Stimulated activated CD8-positive, alpha-beta memory T cell treated with anti-CD3 and anti-CD28 coated beads, Interleukin-2, amount 100 ng/mL, for 48 hours (primary cell): ENCODE data around the gene RNF112.
A peak's percentile ranks its signal among the peaks of the same experiment; 100 is the strongest.

Experiments
- DNase-seq, 2 donors: peaks; one replicate each; pipeline ENCODE4 v3.0.0-alpha.2; 2020; ENCODE audit warnings: low read depth in 2 of 2

Gene RNF112, protein sequence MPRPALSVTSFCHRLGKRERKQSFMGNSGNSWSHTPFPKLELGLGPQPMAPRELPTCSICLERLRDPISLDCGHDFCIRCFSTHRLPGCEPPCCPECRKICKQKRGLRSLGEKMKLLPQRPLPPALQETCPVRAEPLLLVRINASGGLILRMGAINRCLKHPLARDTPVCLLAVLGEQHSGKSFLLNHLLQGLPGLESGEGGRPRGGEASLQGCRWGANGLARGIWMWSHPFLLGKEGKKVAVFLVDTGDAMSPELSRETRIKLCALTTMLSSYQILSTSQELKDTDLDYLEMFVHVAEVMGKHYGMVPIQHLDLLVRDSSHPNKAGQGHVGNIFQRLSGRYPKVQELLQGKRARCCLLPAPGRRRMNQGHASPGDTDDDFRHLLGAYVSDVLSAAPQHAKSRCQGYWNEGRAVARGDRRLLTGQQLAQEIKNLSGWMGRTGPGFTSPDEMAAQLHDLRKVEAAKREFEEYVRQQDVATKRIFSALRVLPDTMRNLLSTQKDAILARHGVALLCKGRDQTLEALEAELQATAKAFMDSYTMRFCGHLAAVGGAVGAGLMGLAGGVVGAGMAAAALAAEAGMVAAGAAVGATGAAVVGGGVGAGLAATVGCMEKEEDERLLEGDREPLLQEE

DNA sequence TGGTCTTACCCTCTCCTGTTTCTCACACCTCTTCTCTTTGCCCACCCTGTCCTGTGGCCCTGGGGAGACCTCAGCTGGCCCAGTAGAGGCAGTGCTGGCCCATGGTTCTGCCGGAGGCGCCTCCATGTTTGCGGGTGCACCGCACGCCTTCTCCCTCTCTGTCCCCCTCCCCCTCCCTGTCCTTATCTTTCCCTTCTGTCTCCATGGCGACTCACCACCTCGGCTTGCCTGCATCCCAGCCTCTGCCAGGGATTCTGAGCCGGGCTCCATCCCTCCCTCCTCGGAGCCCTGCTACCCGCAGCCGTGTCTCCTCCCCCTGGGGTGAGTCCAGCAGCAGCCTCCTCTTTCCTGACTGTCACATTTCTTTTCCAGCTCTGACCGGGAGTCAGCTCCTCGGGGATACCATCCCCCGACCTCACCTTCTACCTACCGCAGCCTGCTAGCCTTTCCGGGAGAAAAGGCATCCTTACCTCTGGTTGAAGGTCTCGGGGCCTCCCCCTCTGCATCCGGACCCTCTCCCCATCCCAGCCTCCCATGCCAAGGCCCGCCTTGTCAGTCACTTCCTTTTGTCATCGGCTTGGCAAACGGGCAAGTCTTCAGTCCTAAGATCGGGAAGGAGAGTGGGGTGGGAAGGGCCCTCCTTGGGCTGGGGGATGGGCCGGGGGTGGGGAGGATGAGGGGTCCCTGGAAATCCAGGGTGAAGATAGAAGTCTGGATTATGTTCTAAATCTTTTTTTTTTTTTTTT is at the start of gene RNF112:
Gene RNF112, plus strand, starts transcription at position 358 of the 746 bp plus-strand sequence. Its CDS starts 177 bp downstream, at position 535.
- no peak for DNase-seq

DNA sequence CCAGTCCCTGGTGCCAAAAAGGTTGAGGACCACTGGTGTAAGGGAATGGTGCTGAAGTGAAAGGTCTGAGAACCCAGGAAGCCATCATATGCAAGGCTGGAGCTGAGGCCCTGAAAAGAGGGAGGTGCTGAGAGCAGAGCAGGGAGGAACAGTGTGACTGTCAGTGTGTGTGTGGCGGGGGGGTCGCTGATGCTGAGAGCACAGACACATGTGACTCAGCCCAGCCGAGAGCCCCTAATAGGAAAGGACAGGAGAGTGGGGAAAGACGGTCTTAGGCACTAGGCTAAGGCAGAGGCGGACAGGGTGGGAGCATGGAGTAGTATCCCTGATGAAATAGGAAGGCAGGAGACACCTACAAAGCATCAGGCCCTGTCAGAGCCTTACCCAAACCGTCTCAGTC is 49.7 kb upstream of the RNF112 start:
- DNase-seq, result no peak

DNA sequence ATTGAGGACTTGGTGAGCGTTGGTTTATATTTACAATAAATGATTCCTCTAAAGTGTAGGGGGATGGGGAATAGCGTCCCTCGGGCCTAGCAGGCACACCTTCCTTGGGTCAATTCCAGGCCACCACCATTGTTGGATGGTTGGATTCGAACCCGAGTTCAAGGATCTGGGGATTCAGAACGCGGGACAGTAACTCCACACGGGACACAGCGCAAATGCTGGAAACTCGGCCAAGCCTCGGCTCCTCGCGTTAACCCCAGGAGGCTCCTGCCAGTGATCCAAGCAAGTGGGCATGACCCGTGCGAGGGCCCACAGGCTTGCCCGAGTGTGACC is 49.1 kb upstream of the RNF112 start:
- no peak for DNase-seq

DNA sequence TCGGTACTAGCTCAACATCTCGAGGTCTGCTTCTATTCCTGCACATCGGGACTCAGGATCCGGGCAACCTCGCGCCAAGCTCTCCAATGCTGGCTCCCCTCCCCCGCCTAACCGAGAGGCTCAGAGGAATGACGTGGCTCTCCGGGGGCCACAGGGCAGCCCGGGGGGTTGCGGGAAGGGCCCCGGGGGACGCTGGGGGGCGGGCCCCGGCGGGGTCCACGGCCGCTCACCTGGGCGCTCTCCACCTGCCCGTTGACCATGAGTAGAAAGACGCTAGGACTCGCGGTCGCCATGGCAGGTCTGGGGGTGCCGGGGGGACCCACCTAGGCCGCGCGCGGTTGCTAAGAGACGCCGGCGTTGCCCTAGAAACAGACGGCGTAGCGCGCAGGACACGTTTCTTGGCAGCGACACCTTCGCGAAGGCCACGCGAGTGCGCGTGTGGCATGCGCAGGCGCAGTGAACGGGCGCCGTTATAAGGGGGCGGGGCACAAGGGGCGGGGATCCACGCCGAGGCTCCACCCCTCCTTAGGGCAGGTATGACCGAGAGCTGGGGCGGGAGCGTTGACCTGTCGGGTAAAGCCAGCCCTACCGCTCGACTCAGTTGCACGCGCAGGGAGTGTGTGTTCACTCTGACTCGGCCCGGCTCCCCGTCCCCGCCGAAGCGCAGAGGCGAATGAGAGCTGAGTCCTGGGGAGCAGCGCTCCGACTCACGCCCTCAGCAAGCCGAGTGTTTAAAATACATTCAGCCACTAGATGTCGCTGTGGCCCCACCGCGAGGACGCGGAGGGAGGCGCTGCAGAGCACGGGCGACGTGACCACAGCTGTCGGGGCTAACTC is 48.5 kb upstream of the RNF112 start, which contains the start of gene B9D1:
Gene B9D1, minus strand, starts transcription at position 447 of the 837 bp plus-strand sequence. Its CDS starts 154 bp downstream, at position 293.
- peak; percentile 83 to 88 for DNase-seq

DNA sequence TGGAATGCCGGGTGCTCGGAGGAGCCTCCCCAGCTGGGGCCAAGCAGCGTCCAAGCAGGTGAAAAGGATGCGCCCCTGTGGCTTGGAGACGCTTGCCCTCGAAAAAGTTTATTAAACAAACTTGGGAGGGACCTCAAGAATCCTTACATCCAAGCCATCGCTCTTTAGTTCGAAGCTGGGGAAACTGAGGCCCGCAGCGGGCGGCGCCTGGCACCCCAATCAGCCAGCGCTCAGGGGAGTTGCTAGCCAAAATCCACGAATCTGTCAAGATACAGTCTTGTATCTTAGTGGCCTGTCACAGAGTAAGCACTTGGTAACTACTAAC is 48.0 kb upstream of the RNF112 start:
- no peak for DNase-seq

DNA sequence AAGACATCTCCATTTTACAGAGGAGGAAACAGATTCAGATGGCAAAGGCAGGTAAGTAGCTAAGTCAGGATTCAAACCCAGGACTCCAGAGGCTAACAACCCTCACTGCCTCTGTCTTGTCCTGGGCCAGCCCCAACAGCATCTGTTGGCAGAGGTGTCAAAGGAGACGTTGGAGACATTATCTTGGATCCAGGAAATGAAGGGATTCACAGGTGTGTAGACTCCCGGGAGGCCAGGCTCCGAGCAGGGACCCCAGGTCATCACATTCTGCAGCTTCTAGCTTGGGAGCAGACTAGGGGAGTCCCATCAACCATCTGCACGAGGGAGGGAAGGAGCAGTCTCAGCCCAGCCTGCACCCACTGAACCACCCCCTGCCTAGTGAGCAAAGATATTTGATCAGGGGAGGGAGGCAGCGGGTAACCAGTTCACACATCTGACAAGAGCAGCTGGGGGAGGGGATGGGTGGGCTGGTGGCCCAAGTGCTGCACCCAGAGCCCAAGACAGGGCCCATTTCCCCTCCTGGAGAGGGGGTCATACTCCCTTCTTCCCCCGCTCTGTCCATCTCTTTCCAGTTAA is 47.5 kb upstream of the RNF112 start:
- no peak for DNase-seq

DNA sequence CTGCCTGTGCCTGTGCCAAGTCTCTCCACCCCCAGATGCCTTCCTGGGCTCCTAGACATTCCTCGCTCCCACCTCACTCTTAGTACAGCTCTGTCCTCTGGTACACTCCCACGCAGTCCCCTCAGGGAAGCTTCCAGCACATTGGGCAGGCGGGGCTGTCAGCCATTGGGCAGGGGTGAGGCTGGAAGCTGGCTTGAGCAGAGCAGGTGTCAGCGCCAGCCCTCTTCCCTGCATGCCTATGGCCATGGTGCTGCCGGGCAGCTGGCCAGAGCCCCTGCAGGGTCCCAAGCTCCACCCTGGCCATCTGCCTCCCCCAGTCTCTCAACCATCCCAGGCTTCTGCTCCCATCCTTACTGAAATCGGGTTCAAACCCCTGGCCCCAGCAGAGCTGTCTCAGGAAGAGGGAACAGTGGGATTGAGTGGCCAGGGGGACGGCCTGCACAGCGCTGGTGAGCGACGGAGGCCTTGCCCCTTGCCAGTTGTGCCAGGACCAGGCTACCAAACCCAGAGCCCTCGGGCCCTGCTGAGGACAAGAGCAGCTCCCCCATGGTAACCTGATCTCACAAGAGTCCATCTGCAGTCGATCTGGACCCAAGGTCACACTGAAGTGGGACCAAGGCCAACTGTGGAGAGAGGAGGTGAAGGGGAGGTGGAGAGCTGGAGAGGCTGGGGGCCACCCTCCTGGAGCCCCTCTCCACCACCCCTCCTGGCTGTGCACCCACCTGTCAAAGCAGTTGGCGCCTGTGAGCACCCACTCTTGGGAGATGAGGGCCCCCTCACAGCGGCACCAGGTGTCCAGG is 46.1 kb upstream of the RNF112 start:
- DNase-seq, result no peak

DNA sequence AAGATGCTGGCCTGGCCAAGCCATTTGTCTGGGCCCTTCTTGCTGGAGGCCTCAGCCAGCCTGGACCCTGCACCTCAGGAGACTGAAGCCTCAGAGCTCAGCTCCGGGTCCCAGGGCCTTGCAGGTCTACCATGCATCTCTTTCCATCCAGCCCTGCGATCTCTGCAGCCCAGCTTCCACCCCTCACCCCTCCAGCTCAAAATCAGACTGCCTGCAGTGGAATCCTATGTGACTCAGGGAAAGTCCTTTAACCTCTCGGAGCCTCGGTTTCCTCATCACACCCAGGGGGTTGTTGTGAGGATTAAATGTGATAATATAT is 45.6 kb upstream of the RNF112 start:
- no peak for DNase-seq

DNA sequence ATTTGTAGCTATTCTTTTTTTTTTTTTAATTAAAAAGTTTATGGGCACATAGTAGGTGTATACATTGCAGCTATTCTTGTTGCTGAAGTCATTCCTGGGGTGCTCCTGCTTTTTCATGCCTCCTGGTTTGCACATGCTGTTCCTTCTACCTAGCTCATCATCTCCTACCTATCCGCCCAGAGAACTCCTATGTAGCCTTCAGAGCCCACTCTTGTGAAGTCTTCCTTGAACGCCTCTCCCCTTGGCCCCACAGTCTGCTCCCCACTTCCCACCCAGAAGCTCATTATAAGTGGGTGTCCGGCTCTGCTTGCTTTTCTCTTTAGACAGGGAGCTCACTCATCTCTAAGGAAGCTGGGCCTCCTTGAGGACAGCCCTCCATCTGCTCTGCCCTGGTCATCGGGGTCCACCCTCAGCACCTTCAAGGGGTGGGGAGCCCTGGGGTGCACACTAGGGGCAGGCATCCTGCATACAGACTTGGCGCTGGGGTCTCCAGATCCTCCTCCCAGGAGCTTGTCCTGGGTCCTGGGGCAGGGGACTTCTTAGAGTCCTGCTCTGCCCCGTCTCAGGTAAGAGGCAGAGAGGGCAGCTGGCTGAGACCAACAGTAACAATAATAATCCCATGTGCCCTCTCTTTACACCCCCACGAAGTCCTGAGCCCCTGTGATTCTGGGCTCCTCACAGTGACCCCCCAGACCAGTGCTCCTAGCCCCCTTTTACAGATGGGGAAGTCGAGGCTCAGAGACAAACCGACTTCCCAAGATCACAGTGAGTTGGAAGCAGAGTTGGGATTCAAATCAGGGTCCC is 45.0 kb upstream of the RNF112 start:
- no peak for DNase-seq

DNA sequence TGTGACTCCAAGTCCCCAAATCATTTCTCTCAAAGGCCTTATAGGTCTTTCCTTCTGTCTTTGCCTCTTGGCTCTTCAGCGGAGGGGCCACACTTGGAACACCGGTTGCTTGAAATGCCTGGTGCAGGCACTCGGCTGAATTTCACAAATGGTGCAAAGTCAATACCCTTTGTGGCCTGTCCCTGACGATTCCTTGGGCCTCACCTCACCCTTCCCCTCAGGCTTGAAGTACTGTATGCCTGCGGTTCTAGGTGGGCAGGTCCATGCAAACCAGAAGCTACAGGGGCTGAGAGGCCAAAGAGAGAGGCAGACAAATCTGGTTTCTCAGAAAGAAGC is 44.4 kb upstream of the RNF112 start:
- no peak for DNase-seq

DNA sequence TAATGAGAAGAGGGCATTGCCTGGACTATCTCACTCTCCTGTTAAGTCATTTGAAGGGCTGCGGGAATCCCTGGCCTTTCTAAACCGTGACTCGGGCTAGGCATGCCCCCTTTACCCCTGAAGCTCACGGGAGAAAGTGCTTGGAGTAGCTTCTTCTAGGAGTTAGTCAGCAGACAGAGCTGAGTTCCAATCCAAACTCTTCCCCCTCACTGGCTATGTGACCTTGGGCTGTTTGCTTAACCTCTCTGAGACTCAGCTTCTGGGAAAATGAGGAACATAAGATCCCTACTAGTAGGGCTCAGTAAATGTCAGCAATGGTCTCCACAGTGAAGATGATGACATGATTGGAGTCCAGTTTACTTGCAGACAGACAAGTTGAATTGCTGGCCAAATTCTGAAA is 42.8 kb upstream of the RNF112 start:
- DNase-seq, result no peak

DNA sequence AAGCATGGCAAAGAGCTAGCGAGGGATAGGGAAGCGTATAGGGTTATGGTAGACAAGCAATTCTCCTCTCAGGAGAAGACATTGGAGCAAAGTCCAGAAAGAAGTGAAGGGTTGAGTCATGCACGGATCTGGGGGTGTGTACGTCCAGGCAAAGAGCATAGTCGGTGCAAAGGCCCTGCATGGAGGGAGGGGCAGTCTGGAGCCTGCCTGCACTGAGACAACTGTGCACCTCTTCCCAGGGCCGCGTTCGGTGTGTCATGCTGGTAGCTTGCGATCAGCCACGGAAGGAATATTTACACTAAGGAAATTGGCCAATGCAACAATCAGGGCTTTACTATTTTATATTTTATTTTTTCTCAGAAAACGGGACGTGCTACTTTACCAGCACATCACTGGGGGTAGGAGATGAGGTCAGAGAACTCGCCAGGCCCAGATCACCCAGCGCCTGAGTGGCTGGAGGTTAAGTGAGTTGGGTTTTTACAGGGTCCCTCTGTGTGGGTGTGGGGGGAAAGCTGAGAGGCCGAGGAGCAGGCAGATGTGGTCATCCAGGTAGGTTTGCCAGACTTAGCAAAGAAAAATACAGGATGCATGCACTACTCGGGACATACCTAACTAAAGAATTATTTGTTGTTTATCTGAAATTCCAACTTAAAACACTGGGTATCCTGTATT is 41.8 kb upstream of the RNF112 start:
- no peak for DNase-seq

DNA sequence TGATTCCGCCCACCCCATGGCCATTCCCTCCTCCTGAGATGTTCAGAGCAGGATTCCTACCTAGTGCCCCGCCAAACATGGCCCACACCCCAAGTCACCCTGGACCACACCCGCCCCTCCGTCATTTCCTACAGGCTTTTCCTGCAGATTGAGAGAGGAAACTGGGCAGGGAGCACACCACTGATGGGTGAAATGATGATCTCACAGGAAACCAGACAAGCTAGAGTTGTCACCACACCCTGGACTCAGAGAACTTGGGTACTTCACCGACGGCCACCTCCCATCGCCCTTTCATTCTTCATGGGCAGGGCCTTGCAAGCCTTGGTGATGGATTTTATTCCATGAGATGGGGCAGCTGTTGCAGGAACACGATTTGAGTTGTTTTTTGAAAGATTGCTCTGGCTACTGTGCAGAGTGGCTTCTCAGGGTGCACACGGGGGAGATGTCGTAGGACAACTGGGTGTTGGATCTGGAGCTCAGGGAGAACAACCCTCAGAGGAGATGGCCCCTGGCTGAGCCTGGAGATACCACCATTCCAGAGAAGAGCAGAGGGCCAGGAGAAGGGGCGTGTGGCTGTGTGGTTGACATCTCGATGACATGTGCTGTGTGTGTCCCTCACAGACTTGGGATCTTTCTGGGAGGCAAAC is 41.1 kb upstream of the RNF112 start:
- DNase-seq, result no peak

DNA sequence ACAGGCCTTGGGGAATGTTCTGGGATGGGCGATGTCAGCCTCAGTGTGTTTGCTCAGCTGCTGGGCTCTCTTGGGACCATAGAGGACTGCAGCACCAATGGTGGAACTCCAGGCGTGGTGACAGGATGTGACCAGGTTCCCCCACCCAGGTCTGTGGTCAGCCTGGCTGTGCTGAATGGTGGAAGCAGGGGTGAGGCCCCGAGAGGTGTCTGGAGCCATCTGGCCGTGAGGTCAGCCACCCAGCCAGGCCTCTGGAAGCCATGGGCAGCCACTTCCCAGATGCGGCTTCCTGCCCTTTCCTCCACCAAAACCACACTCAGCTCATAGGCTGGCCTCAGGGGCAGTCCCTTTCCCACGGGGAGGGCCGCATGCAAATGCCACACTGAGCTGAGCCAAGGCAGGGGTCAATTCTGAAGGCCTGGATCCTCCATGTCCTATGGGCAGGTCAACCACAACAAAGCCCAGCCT is 40.5 kb upstream of the RNF112 start:
- DNase-seq, result no peak

DNA sequence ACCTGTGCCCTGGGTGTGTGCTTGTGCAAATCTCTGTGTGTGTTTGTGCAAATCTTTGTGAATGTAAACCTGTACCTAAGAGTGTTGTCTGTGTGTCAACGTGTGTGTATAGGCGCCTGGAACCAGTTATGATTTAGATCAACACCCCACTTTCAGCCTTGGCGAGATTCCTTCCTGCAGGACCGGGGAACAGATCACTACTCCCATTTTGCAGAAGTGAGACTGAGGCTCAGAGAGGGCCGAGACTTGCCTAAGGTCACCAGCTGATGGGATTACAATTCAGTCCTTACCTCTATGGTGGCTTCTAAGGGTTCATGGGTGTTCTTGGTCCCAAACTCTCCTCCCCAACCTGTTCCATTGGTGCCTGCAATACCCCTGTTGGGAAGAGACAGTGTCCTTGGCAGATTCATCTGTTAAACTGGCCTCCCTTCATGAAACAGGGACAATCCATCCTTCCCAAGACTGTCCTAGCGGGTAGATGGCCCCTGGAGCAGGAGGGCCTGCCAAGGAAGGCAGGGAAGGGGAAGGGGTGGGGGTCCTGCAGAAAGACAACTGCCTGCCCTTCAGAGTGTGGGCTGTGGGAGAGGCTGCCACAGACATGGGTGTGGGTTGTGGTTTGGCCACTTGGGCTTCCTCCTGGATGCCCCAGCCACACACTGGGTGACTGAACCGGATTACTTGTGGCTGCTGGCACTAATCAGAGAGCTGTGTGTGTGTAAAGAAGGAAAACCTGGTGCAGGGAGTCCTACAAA is 39.6 kb upstream of the RNF112 start:
- DNase-seq, result no peak

DNA sequence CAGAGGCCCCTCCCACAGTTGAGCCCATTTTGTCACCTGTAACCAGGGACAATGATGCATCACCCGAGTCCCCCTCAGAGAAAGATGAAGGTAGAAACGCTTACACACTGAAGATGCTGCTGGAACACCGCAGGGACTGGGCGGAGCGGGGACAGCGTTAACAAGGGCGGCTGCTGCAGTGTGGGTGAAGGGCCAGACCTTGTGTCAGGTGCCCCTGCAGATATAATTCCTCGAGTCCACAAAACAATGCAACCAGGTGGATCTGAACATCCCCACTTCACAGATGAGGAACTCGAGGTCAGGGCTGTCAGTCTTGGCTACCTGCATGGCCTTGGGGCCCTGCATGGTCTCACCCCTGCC is 39.0 kb upstream of the RNF112 start:
- DNase-seq, result no peak

DNA sequence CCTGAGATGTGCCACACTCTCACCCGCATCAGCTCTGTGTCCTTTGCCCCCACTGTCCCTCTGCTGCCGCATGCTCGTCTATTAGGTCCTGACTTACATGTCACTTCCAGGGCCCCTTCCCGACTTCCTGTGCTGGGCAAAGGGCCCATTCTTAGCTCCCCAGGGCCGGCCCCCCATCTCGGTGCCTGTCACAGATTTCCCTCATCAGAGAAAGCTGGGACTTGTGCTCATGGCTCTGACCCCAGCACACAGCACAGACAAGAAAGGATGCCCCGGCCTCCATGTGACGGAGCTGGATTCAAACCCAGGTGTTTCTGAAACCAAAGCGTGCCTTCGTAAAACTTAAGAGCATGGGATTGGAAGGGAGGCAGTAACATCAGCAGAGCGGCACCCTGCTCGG is 38.6 kb upstream of the RNF112 start:
- DNase-seq, result no peak

DNA sequence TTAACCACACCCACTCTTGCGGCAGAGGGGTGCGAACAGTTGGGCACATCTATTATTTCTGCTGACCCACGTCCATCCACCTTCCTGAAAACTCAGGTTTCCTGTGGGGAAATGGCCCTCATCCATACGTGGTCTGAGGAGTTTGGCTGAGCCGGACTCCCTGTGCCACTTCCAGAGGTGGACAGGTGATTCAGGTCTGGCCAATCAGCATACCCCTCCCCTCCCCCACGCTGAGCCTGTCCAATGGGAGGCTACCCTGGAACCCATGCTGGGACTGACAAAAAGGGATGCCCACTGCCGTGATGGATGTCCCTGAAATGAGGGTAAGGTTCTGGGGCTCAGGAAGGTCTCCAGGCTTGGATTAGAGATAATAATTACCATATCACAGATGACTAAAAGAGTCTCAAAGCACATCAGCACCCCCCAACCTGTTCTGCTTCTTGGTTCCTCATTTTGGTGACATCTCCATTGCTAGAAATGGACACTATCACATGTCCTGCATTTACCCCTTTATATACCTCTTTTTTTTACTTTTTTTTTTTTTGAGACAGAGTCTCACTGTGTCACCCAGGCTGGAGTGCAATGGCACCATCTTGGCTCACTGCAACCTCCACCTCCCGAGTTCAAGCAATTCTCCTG is 38.0 kb upstream of the RNF112 start:
- DNase-seq, result no peak
